Fibroblast of peridontal ligament (primary cell): ENCODE results near the gene SOX6.
"Not testable (repeated sequence)": the region's sequence is repeated elsewhere in the genome, so short reads cannot be mapped to it uniquely, and the experiment has no call there.

Experiments used
- DNase-seq: peaks from one replicate; pipeline ENCODE4 v3.0.0-alpha.2; 2010; ENCODE audit errors: extremely low read depth

The SOX6 gene

DNA sequence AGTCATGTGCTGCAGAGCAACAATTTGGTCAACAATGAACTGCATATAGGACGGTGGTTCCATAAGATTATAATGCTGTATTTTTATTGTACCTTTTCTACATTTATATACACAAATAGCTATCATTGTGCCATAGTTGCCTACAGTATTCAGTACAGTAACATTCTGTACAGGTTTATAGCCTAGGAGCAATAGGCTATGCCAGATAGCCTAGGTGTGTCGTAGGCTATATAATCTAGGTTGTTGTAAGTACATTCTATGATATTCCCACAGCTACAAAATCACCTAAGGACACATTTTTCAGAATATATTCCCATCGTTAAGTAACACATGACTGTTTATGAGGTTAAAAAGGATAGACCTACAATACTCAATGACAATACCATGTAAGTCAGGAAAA, 423.9 kb downstream of the SOX6 start:
- DNase-seq = no peak

DNA sequence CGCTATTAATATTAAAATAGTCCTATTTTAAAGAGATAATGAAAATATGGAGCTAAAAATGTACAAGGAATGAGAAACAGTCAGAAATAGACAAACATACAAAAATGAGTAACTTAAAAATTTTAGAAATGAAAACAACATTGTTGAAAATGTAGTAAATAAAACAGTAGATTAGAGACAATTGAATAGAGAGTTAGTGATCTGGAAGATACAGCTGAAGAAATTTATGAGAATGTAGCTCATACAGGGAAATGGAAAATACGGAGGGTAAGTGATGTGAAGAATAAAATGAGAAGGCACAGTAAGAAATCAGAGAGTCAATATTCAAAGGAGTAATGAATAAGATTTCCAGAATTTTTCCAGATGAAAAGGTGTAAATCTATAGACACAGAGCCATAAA, 424.8 kb downstream of the SOX6 start:
- DNase-seq = no peak

DNA sequence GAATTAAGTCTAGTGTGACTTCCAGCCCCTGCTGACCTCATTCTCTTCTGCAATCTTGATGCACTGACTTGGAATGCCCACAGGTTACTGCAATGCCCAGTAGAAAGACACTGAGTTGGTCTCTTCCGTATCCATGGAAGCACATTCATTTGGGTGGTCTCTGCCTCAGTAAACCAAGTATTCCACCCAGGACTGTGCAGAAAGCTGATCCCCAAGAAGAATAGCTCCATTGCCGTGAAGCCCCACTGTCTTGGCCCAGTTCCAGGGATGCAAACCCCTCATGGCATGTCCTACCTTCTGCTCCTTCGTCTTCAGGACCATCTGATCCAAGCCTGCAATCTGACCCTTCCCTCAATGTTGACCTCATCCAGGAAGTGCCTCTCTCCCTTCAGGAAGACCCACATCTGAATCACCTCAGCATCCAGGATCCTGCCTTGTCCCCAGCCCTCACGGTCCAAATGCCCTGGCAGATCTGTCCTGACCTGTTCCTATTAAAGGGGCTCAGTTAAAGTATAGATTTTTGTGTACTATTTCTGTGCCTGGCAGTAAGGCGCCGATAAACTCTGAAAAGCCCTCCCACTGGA, 425.8 kb downstream of the SOX6 start:
- no peak for DNase-seq

DNA sequence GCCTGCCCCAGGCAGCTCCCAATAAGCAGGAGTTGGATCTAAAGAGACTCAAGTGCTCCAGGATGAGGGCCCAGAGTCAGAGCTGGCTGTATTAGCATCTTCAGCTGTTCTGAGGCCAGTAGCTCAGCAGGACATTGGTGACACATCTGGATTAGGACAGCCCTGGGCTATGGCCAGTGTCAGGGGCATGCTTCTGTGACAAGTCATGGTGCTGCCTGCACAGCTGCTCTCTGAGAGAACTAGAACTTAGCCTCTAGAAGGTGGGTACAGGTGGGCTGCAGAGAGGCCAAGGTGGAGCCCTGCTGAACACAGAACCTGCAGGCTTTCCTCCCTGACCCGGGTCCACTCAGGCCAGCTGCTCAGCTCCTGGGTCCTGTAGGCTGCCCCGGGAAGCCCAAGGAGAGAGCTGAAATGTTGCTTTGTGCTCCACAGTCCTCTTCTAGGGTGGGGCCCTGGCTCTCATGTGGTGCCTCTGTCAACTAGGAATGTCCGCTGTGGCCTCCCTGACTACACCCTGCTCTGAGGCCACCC, 426.9 kb downstream of the SOX6 start:
- DNase-seq = no peak

DNA sequence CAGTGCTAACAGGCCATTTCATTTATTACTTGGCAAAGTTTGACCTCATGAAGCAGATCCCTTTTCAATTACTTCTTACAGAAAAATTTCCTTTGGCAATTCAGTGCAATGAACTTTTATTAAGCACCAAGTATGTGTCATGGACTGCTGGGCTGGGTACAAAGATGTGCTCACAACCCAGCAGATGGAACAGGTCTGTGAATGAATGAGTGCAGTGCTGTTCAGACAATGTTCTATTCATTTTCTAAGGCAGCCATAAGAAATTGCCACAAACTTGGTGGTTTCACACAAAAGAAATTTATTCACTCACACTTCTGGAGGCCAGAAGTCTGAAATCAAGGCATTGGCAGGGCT, 428.5 kb downstream of the SOX6 start:
- DNase-seq = no peak

DNA sequence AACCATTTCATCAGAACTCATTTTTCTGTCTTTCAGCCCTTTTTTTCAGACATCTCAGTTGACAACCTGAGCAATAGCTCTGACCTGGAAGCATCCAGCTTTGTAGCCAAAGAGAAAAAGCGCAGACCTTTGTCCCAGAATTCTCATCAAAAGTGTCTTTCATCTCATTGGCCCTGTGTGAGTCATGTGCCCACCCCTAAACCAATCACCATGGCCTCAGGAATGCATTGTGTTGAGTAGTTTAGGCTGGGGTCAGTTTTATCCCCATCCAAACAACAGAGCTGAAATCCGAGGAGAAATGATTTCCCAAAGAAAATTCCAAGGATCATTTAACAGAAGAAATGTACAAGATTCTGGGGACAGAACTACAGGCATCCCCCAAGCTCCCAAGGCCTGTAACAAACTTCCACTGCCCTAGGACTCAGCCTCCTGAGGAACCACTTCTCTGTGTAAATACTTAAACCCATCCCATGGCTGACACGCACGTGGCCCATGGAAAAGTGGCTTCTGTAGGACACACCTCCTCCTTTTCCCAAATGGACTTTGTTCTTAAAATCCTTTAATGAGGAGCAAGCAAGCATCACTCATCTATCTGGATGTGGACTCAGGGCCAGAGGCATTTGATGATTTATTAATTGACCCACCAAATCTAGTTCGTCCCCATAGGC, 429.0 kb downstream of the SOX6 start:
- DNase-seq = no peak

DNA sequence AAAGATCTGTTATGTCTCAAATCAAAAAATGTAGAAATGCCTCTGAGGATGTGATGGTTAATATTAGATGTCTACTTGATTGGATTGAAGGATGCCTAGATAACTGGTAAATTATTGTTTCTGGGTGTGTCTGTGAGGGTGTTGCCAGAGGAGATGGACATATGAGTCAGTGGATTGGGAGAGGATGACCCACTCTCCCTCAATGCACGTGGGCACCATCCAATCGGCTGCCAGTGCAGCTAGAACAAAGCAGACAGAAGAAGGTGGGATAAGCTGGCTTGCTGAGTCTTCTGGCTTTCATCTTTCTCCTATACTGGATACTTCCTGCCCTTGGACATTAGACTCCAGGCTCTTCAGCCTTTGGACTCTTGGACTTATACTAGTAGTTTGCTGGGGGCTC, 430.3 kb downstream of the SOX6 start:
- no peak for DNase-seq

DNA sequence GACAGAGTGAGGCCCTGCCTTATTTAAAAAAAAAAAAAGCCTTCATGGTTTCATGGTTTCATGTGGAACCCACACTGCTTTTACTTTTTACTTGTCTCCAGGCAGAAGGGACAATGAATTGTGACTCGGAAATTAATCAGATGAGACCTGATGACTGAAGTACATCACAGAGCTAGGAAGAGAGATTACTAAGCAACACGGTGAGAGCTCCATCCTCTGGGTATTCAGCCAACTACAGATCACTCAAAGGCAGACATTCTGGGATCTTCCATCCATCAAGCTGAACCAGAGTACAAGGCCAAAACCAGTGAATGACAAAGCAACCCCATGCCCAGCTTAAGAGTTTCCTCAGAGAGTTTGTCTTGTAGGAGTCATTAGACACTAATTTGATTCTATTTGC, 433.2 kb downstream of the SOX6 start:
- DNase-seq = no peak

DNA sequence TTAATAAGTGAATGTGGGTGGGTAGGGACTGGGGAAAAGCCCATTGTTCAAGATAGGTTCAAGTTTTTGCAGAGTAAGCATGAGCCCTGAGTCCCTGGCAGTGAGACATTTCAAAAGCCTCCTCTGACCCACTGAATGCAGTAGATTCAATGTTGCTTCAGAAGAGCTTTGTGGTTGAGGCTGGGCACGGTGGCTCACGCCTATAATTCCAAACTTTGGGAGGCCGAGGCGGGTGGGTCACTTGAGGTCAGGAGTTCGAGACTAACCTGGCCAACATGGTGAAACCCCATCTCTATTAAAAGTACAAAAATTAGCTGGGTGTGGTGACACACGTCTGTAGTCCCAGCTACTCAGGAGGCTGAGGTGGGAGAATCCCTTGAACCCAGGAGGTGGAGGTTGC, 433.6 kb downstream of the SOX6 start:
- not testable (repeated sequence) for DNase-seq

DNA sequence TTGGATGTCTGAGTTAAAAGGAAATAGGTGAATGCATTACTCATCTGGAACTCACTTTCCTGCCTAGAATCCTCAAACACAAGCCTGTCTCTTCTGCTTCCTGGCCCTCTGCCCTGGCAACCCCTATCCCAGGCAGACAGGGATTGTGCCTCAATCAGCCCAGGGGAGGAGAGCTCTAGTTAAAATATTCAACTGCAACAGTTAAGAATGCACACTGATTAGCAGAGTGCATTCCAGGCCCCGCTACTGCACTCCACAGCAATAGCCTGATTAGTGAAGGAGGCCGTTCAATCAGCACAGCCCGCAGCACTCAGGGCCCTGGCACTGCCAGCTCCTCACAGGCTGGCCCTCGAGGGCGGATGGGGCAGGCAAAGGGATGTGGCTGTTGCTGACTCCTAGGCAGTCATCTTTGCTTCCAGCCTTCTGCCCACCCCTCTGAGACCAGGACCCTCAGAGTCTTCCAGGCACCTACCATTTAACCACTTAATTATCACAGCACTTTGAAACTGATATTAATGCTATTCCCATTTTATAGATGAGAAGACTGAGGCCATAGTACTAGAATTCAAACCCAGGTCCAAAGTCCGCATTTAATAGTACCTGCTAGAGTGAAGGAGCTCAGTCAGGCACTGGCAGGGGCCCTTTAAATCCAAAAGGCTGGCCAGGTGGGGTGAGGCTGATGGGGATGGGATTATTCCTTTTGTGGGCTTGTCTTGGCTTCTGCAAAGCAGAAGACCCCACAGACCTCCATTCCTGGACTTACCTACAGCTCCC, 435.3 kb downstream of the SOX6 start:
- peak; percentile 14 for DNase-seq

DNA sequence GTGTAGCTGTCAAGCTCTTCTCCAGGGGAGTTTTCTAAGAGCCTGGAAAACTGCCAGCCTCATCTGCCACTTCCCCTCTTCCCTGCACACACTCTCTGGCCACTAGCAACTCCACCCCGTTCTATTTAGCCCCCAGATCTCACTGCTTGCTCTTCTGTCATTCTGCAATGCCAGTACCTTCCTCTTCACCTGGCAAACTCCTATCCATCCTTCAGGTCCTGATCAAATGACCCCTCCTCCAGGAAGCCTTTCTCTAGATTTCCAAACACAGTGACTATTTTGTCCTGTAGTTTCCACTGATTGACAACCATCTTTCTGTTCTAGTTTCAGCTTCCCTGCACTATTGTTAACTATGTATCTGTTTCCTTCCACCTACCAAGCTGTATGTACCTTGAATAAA, 437.7 kb downstream of the SOX6 start:
- DNase-seq = no peak

DNA sequence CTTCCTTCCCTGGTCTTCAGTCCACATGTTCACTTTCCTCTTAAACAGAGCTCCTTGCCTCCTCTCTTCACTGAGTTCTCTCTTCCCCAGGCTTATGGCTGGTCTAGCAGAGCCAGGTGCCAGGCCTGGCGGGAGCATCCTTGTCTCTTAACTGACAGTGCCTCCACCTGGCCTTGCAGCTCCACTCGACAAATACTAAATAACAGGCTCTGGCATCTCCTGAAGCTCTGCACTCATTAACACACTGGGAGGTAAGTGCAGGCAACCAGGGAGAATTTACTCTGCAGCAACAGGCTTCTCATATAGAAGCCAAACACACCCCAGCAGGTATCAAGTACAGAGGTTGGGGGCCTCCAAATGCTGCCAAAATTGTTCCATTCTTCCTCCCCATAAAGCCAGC, 438.1 kb downstream of the SOX6 start:
- DNase-seq = no peak
